H1 (cell line): ENCODE measurements around the gene DUOX1. TPM values are rescaled to one million over a fixed set of nuclear protein-coding genes. Genes with fewer than 3 reads are reported as not detected.
A peak's percentile ranks its signal among the peaks of the same experiment; 100 is the strongest.

Experiments
- CTCF ChIA-PET: fragments of 300-600 bp; sonication (Branson Sonifier 250); formaldehyde crosslinking; loops from one replicate; lab custom pipeline; 2021; ENCODE audit not compliant: partially characterized antibody; lab: Charles Lee
- POLR2A ChIA-PET: fragments of 300-600 bp; sonication (Branson Sonifier 250); formaldehyde crosslinking; loops from one replicate; lab custom pipeline; 2021; ENCODE audit warnings: inconsistent platforms; ENCODE audit not compliant: partially characterized antibody; lab: Charles Lee
- DNase-seq, 2 experiments: peaks; one replicate each; pipeline versions ENCODE4 v3.0.0 to v3.0.0-alpha.2; 2010 to 2022; ENCODE audit warnings: low spot score in 2 of 2, low read depth in 1 of 2, mixed read lengths in 1 of 2
- FAIRE-seq: peaks from 2 replicates; lab custom pipeline; 2011; peaks lifted over from hg19 to GRCh38; lab: Jason Lieb, UNC
- H2AFZ ChIP-seq: 2 replicates; pipeline ENCODE4 v1.8.1; 2012; ENCODE audit warnings: low read length, inconsistent platforms
- H2AK5ac ChIP-seq: 2 replicates; pipeline ENCODE4 v1.6.1; 2013; ENCODE audit warnings: low read depth, low read length
- H2BK120ac ChIP-seq: replicated peaks from 2 replicates; pipeline ENCODE3; 2013; ENCODE audit warnings: low read depth, low read length, inconsistent platforms
- H2BK12ac ChIP-seq: 2 replicates; pipeline ENCODE4 v1.6.1; 2013; ENCODE audit warnings: low read depth, low read length
- H2BK15ac ChIP-seq: 2 replicates; pipeline ENCODE4 v1.6.1; 2013; ENCODE audit warnings: low read length
- H2BK20ac ChIP-seq: 2 replicates; pipeline ENCODE4 v1.6.1; 2013; ENCODE audit warnings: low read length
- H2BK5ac ChIP-seq: 2 replicates; pipeline ENCODE4 v1.6.1; 2013; ENCODE audit warnings: low read depth, low read length
- H3K14ac ChIP-seq: 2 replicates; pipeline ENCODE4 v1.6.1; 2013; ENCODE audit warnings: inconsistent platforms; ENCODE audit not compliant: insufficient read length
- H3K18ac ChIP-seq: 2 replicates; pipeline ENCODE4 v1.6.1; 2013; ENCODE audit warnings: low read length; ENCODE audit errors: extremely low read depth
- H3K23ac ChIP-seq: 2 replicates; pipeline ENCODE4 v1.6.1; 2013; ENCODE audit warnings: inconsistent platforms; ENCODE audit not compliant: insufficient read length
- H3K23me2 ChIP-seq: 2 replicates; pipeline ENCODE4 v1.6.1; 2013; ENCODE audit warnings: low read depth, low read length
- H3K27ac ChIP-seq: 2 replicates; pipeline ENCODE4 v1.6.1; 2011; ENCODE audit warnings: low read depth, low read length, inconsistent platforms
- H3K27me3 ChIP-seq, 4 experiments: replicated peaks in 1 of 4; 1 replicate in 1 of 4; 2 replicates in 3 of 4; pipeline versions ENCODE4 v1.6.1 to v1.8.1; 2011 to 2013; ENCODE audit warnings: low read length in 3 of 4, mild to moderate bottlenecking in 3 of 4, inconsistent platforms in 2 of 4, mixed read lengths in 2 of 4, moderate library complexity in 1 of 4; ENCODE audit not compliant: control insufficient read depth in 3 of 4, insufficient read depth in 3 of 4; ENCODE audit errors: extremely low read depth in 1 of 4
- H3K36me3 ChIP-seq, 4 experiments: 2 replicates each; pipeline versions ENCODE4 v1.6.1 to v1.8.1; 2011 to 2013; ENCODE audit warnings: mild to moderate bottlenecking in 4 of 4, low read length in 3 of 4, moderate library complexity in 2 of 4, control low read depth in 1 of 4, inconsistent platforms in 1 of 4; ENCODE audit not compliant: insufficient read depth in 4 of 4, control insufficient read depth in 2 of 4
- H3K4ac ChIP-seq: replicated peaks from 2 replicates; pipeline ENCODE3; 2013; ENCODE audit warnings: low read length, low read depth, mixed read lengths, inconsistent platforms; ENCODE audit not compliant: insufficient read length
- H3K4me1 ChIP-seq, 4 experiments: replicated peaks in 1 of 4; 1 replicate in 1 of 4; 2 replicates in 3 of 4; pipeline versions ENCODE4 v1.6.1 to v1.8.1; 2011 to 2013; ENCODE audit warnings: low read length in 3 of 4, inconsistent platforms in 2 of 4, mixed read lengths in 1 of 4; ENCODE audit not compliant: insufficient read depth in 4 of 4, control insufficient read depth in 3 of 4
- H3K4me2 ChIP-seq, 2 experiments: 2 replicates each; pipeline versions ENCODE4 v1.6.1 to v1.8.1; 2011 to 2013; ENCODE audit warnings: low read depth in 2 of 2, low read length in 2 of 2, control low read depth in 1 of 2, inconsistent platforms in 1 of 2, mild to moderate bottlenecking in 1 of 2; ENCODE audit not compliant: insufficient read depth in 1 of 2
- H3K4me3 ChIP-seq, 4 experiments: fragments of 200-600, 300-600 bp in 1 of 4; sonication (generic), shearing (Covaris generic), sonication (Bioruptor Twin) in 1 of 4; 2 replicates each; pipeline versions ENCODE4 v1.5.1 to v1.8.1; 2011 to 2016; ENCODE audit warnings: low read length in 4 of 4, low read depth in 3 of 4, control low read depth in 2 of 4, inconsistent platforms in 2 of 4, mild to moderate bottlenecking in 2 of 4, mixed read lengths in 1 of 4, moderate library complexity in 1 of 4; ENCODE audit not compliant: insufficient read depth in 2 of 4; ENCODE audit errors: extremely low read depth in 1 of 4
- H3K56ac ChIP-seq: replicated peaks from 2 replicates; pipeline ENCODE3; 2013; ENCODE audit warnings: low read depth, mild to moderate bottlenecking, mixed read lengths, low read length, inconsistent platforms; ENCODE audit not compliant: insufficient read length
- H3K79me1 ChIP-seq: 2 replicates; pipeline ENCODE4 v1.6.1; 2013; ENCODE audit warnings: low read depth, low read length, control low read depth
- H3K79me2 ChIP-seq, 2 experiments: 2 replicates each; pipeline versions ENCODE4 v1.6.1 to v1.8.1; 2012 to 2013; ENCODE audit warnings: low read length in 2 of 2, mild to moderate bottlenecking in 2 of 2, inconsistent platforms in 1 of 2; ENCODE audit not compliant: insufficient read depth in 2 of 2, control insufficient read depth in 1 of 2
- H3K9ac ChIP-seq, 4 experiments: replicated peaks in 1 of 4; 1 replicate in 1 of 4; 2 replicates in 3 of 4; pipeline versions ENCODE4 v1.6.1 to v1.8.1; 2011 to 2013; ENCODE audit warnings: low read depth in 3 of 4, low read length in 3 of 4, control low read depth in 2 of 4, mild to moderate bottlenecking in 2 of 4, moderate library complexity in 2 of 4, inconsistent platforms in 1 of 4; ENCODE audit errors: extremely low read depth in 1 of 4
- H3K9me3 ChIP-seq, 2 experiments: 2 replicates each; pipeline versions ENCODE4 v1.6.1 to v1.8.1; 2012 to 2013; ENCODE audit warnings: mild to moderate bottlenecking in 2 of 2, moderate library complexity in 2 of 2, control low read depth in 1 of 2, inconsistent platforms in 1 of 2, low read depth in 1 of 2, low read length in 1 of 2, mixed read lengths in 1 of 2; ENCODE audit not compliant: insufficient read depth in 2 of 2
- H4K20me1 ChIP-seq, 2 experiments: replicated peaks in 1 of 2; 2 replicates each; pipeline versions ENCODE3 to v1.8.1; 2011 to 2013; ENCODE audit warnings: inconsistent platforms in 2 of 2, low read length in 2 of 2, mild to moderate bottlenecking in 1 of 2; ENCODE audit not compliant: insufficient read depth in 2 of 2, control insufficient read depth in 1 of 2
- H4K5ac ChIP-seq: 2 replicates; pipeline ENCODE4 v1.6.1; 2013; ENCODE audit warnings: low read length, low read depth, mixed read lengths, inconsistent platforms; ENCODE audit not compliant: insufficient read length
- H4K8ac ChIP-seq: 2 replicates; pipeline ENCODE4 v1.8.0; 2013; ENCODE audit warnings: mild to moderate bottlenecking, moderate library complexity, low read length, inconsistent platforms; ENCODE audit not compliant: insufficient read depth; ENCODE audit errors: extremely low read depth
- H4K91ac ChIP-seq: replicated peaks from 2 replicates; pipeline ENCODE3; 2013; ENCODE audit warnings: low read length, mixed read lengths, inconsistent platforms; ENCODE audit not compliant: insufficient read length
- RNF2 ChIP-seq: fragments of 200-900, 300-1000 bp; sonication (generic); IDR thresholded peaks from 2 replicates; pipeline ENCODE4 v1.7.1; 2016; ENCODE audit warnings: borderline replicate concordance, low read depth, mild to moderate bottlenecking, antibody characterized with exemption, low read length; ENCODE audit not compliant: poor library complexity, severe bottlenecking; ENCODE audit errors: missing control alignments
- WGBS, 2 experiments: shearing (Covaris generic) in 1 of 2; methylation state at CpG; one replicate each; pipeline versions ENCODE4 v1.1.6 to v1.1.7; 2013 to 2015; ENCODE audit warnings: low lambda C conversion rate in 2 of 2, mixed read lengths in 2 of 2, inconsistent platforms in 1 of 2, low coverage in 1 of 2, missing lambda C conversion rate in 1 of 2; ENCODE audit not compliant: insufficient replicate concordance in 2 of 2, insufficient coverage in 1 of 2, insufficient read length in 1 of 2; ENCODE audit errors: extremely low coverage in 1 of 2, missing lambda C conversion rate in 1 of 2; 5-methylcytosine and 5-hydroxymethylcytosine counted together
- polyA plus RNA-seq, 7 experiments: library from polyadenylated mRNA; depleted of rRNA in 3 of 7; stranded (reverse) in 5 of 7; unstranded in 2 of 7; fragments of >200 nt in 5 of 7; fragments of 200-250 nt in 2 of 7; gene quantifications; 1 replicate in 5 of 7; 2 replicates in 1 of 7; 4 replicates in 1 of 7; pipeline versions ENCODE4 v1.2.1 to v1.2.3, GENCODE V29; 2011 to 2013; ENCODE audit warnings: missing spikeins in 2 of 7, mixed read lengths in 2 of 7
- total RNA-seq: library from RNA; stranded (reverse); fragmentation: NEBNext Ultra II Directional; extraction: Animal tissue kit (Norgen Biotek cat#: 25700); gene quantifications from 2 replicates; pipeline ENCODE4 v1.2.1, GENCODE V29; 2021

DUOX1 gene
- total and polyA plus RNA-seq, 2 of the 8 experiments (the other 6 are each of a cell fraction or from before 2014, with no cell fraction given) = 0.84 to 1.4 TPM

- ChIA-PET CTCF (interaction anchor here (0.5 to 5.5 kb wide), 8 partner anchors 9 to 71 kb away, joined by 3 to 45 read pairs (median 5); partner anchors contain the start of genes DUOX1 and DUOXA1), POLR2A (interaction anchor here (1.3 to 1.4 kb wide), 2 partner anchors 18 to 49 kb away, joined by 3 to 4 read pairs; no protein-coding TSS in a partner anchor)
- no peak overlapping the region for H3K27ac ChIP-seq
- no peak overlapping the region for H4K91ac ChIP-seq
- H3K4ac ChIP-seq = no peak overlapping the region
- DNase-seq (no peak), FAIRE-seq (no peak)
- no peak overlapping the region for H3K9ac ChIP-seq
- H3K14ac ChIP-seq = no peak overlapping the region
- no peak overlapping the region for H3K23ac ChIP-seq
- no peak overlapping the region; the same call in 1 of the 2 replicates for H3K18ac ChIP-seq
- H3K9me3 ChIP-seq = no peaks in the 10 kb centered on the region; a peak in 1 of 4 replicates
- H3K23me2 ChIP-seq = peaks cover 6% of the 10 kb centered on the region; the same call in 1 of the 2 replicates
- peaks cover 21 to 44% of the 10 kb centered on the region in 2 experiments for H4K20me1 ChIP-seq
- no peaks in the 10 kb centered on the region for H3K79me1 ChIP-seq
- H4K5ac ChIP-seq = no peak overlapping the region
- H2BK12ac ChIP-seq = no peak overlapping the region
- no peaks in the 10 kb centered on the region for H3K79me2 ChIP-seq
- WGBS, 2 experiments = 20% methylated on average over 17 of the region's 19 CpGs; no CpG with 5 or more reads in 1 of the 2 experiments
- peak overlapping the region; percentile 25; the same call in 1 of the 2 replicates for H4K8ac ChIP-seq
- no peak overlapping the region for H2BK5ac ChIP-seq
- H2BK20ac ChIP-seq = no peak overlapping the region
- no peak overlapping the region for H3K56ac ChIP-seq
- peaks cover 0 to 31% (median 24%) of the 10 kb centered on the region in 4 experiments; a peak in 6 of 7 replicates for H3K4me1 ChIP-seq
- no peak overlapping the region for H2AK5ac ChIP-seq
- H2AFZ ChIP-seq = no peak overlapping the region
- H3K27me3 ChIP-seq = peaks cover 68 to 79% (median 71%) of the 10 kb centered on the region in 4 experiments
- peak overlapping the region in 1 of 4 experiments; percentile 54; a peak in 2 of 8 replicates for H3K4me3 ChIP-seq
- peak overlapping the region; percentile 61; the same call in 1 of the 2 replicates for H2BK15ac ChIP-seq
- peak overlapping the region; percentile 4 to 65 for H3K4me2 ChIP-seq
- no peak overlapping the region for H2BK120ac ChIP-seq
- H3K36me3 ChIP-seq = peaks cover 0 to 7% (median 0%) of the 10 kb centered on the region in 4 experiments; a peak in 1 of 8 replicates
- TF ChIP-seq RNF2 = peak; percentile 61
Measured at GRCh38 chr15:45116006-45116481, 13.8 kb upstream of the DUOX1 start.
